K562 (cell line): ENCODE data around the gene CHPF. TPM values are rescaled to one million over a fixed set of nuclear protein-coding genes. Genes with fewer than 3 reads are reported as not detected.

Experiments used
- ATAC-seq: fragments of 200-7000 bp; cut with Tn5 transposase; 3 replicates; pipeline ENCODE4 v1.9.1; 2020; ENCODE audit warnings: moderate library complexity
- BruUV-seq: library from RNA; stranded (reverse); fragments of 400-500 nt; replicated peaks from 2 replicates; lab custom pipeline; 2021; lab: Mats Ljungman, UMichigan
- CTCF ChIA-PET: fragments of 300-600 bp; formaldehyde crosslinking; extraction: SDS; loops from one replicate; lab custom pipeline; 2021; ENCODE audit warnings: low intra/inter-chr PET ratio; lab: Yijun Ruan, JAX
- POLR2A ChIA-PET: fragments of 300-600, 350-650 bp; sonication (Branson Sonifier 250); formaldehyde crosslinking; extraction: SDS; loops from one replicate; lab custom pipeline; 2021; ENCODE audit warnings: antibody characterized with exemption, inconsistent platforms; lab: Yijun Ruan, JAX
- DNase-seq, 4 experiments: peaks; one replicate each; pipeline versions ENCODE4 v3.0.0 to v3.0.0-alpha.2; 2011 to 2018; ENCODE audit warnings: low spot score in 3 of 4, mixed read lengths in 3 of 4; ENCODE audit errors: extremely low read depth in 1 of 4
- FAIRE-seq: peaks from 2 replicates; lab custom pipeline; 2011; peaks lifted over from hg19 to GRCh38; lab: Jason Lieb, UNC
- H2AFZ ChIP-seq: 2 replicates; pipeline ENCODE4 v1.6.0; 2011; ENCODE audit warnings: low read depth, low read length, control low read depth, inconsistent platforms
- H3K27ac ChIP-seq: fragments of 200-600 bp; 3 replicates; pipeline ENCODE4 v1.8.0; 2011; ENCODE audit warnings: low read depth, mild to moderate bottlenecking, control low read depth, inconsistent platforms, low read length, moderate library complexity, mixed read lengths; ENCODE audit errors: extremely low read depth
- H3K27me3 ChIP-seq, 2 experiments: fragments of 300-600 bp in 1 of 2; 2 replicates in 1 of 2; 3 replicates in 1 of 2; pipeline versions ENCODE4 v1.6.0 to v1.8.0; 2011; ENCODE audit warnings: inconsistent platforms in 2 of 2, low read length in 2 of 2, mild to moderate bottlenecking in 1 of 2, mixed read lengths in 1 of 2, moderate library complexity in 1 of 2; ENCODE audit not compliant: control insufficient read depth in 2 of 2, insufficient read depth in 2 of 2
- H3K36me3 ChIP-seq: fragments of 300-600 bp; 3 replicates; pipeline ENCODE4 v1.8.0; 2011; ENCODE audit warnings: mild to moderate bottlenecking, low read length, inconsistent platforms; ENCODE audit not compliant: control insufficient read depth, insufficient read depth
- H3K4me1 ChIP-seq, 2 experiments: fragments of 200-600 bp in 1 of 2; replicated peaks in 1 of 2; 2 replicates in 1 of 2; 3 replicates in 1 of 2; pipeline versions ENCODE4 v1.5.1 to v1.8.0; 2011; ENCODE audit warnings: inconsistent platforms in 2 of 2, low read length in 2 of 2, mild to moderate bottlenecking in 1 of 2, mixed read lengths in 1 of 2, moderate library complexity in 1 of 2; ENCODE audit not compliant: control insufficient read depth in 2 of 2, insufficient read depth in 2 of 2
- H3K4me2 ChIP-seq: 2 replicates; pipeline ENCODE4 v1.6.1; 2011; ENCODE audit warnings: low read length, control low read depth, inconsistent platforms, mixed read lengths; ENCODE audit not compliant: insufficient read depth
- H3K4me3 ChIP-seq: fragments of 200-600 bp; sonication (generic), shearing (Covaris generic); 2 replicates; pipeline ENCODE4 v1.5.1; 2016; ENCODE audit warnings: control low read depth, inconsistent platforms
- H3K79me2 ChIP-seq: fragments of 200-600 bp; 3 replicates; pipeline ENCODE4 v1.8.0; 2011; ENCODE audit warnings: low read length, inconsistent platforms; ENCODE audit not compliant: control insufficient read depth, insufficient read depth
- H3K9ac ChIP-seq, 2 experiments: 2 replicates each; pipeline versions ENCODE4 v1.6.0 to v1.6.1; 2011; ENCODE audit warnings: low read depth in 2 of 2, low read length in 2 of 2, control low read depth in 1 of 2, inconsistent platforms in 1 of 2, mild to moderate bottlenecking in 1 of 2, mixed read lengths in 1 of 2; ENCODE audit not compliant: insufficient read depth in 1 of 2
- H3K9me1 ChIP-seq: one replicate; pipeline ENCODE4 v1.6.0; 2011; ENCODE audit warnings: inconsistent platforms, mild to moderate bottlenecking, low read length, moderate library complexity; ENCODE audit not compliant: control insufficient read depth, insufficient read depth
- H3K9me3 ChIP-seq: replicated peaks from 2 replicates; pipeline ENCODE4 v1.5.1; 2011; ENCODE audit warnings: low read depth, low read length, inconsistent platforms; ENCODE audit not compliant: control insufficient read depth, insufficient read depth
- H4K20me1 ChIP-seq: replicated peaks from 2 replicates; pipeline ENCODE4 v1.6.1; 2011; ENCODE audit warnings: low read length, inconsistent platforms, mixed read lengths; ENCODE audit not compliant: control insufficient read depth, insufficient read depth
- CAMTA2 ChIP-seq: fragments of 250-450 bp; sonication (Bioruptor Pico); conservative IDR thresholded peaks from 2 replicates; pipeline ENCODE4 v1.5.1; 2022
- CTBP1 ChIP-seq: fragments of 450-650 bp; IDR thresholded peaks from 2 replicates; pipeline ENCODE4 v1.6.1; 2016; ENCODE audit warnings: borderline replicate concordance
- ELF1 ChIP-seq: fragments of 200-800 bp; sonication (Bioruptor generic); IDR thresholded peaks from 2 replicates; pipeline ENCODE4 v1.6.1; 2016; ENCODE audit warnings: missing genetic modification characterization, missing compliant biosample characterization
- FOXK2 ChIP-seq, 2 experiments: fragments of 450-650 bp; IDR thresholded peaks in 1 of 2; conservative IDR thresholded peaks in 1 of 2; 2 replicates each; pipeline ENCODE4 v1.6.1; 2016; ENCODE audit warnings: low read depth in 2 of 2, mild to moderate bottlenecking in 1 of 2
- IRF2 ChIP-seq: sonication (generic); formaldehyde crosslinking; IDR thresholded peaks from 2 replicates; pipeline ENCODE4 v1.8.1; 2022; ENCODE audit warnings: mild to moderate bottlenecking, missing genetic modification reagents
- KLF16 ChIP-seq: IDR thresholded peaks from 2 replicates; pipeline ENCODE4 v1.6.1; 2016; ENCODE audit warnings: antibody characterized with exemption
- LCOR ChIP-seq: sonication (generic); formaldehyde crosslinking; IDR thresholded peaks from 2 replicates; pipeline ENCODE4 v1.8.0; 2022; ENCODE audit warnings: mild to moderate bottlenecking, missing genetic modification reagents
- MLLT1 ChIP-seq, 2 experiments: fragments of 450-650 bp; IDR thresholded peaks; 2 replicates each; pipeline ENCODE4 v1.6.1; 2016
- MYNN ChIP-seq, 2 experiments: sonication (generic); formaldehyde crosslinking in 1 of 2; IDR thresholded peaks; 2 replicates each; pipeline versions ENCODE4 v1.5.0 to v1.6.1; 2016 to 2020; ENCODE audit warnings: antibody characterized with exemption in 1 of 2, missing genetic modification reagents in 1 of 2
- PKNOX1 ChIP-seq: fragments of 450-650 bp; IDR thresholded peaks from 2 replicates; pipeline ENCODE4 v1.6.1; 2016
- RNF2 ChIP-seq: sonication (generic); IDR thresholded peaks from 2 replicates; pipeline ENCODE4 v1.6.1; 2016
- SFPQ ChIP-seq: fragments of 200-400 bp; formaldehyde crosslinking; IDR thresholded peaks from 2 replicates; pipeline ENCODE4 v1.6.1; 2017; ENCODE audit warnings: mild to moderate bottlenecking, low read depth, low read length, moderate library complexity
- ZBTB17 ChIP-seq: fragments of 450-650 bp; formaldehyde crosslinking; IDR thresholded peaks from 2 replicates; pipeline ENCODE4 v1.4.0; 2020; ENCODE audit warnings: mild to moderate bottlenecking
- ZC3H4 ChIP-seq: sonication (generic); formaldehyde crosslinking; IDR thresholded peaks from 2 replicates; pipeline ENCODE4 v1.9.0; 2021; ENCODE audit warnings: missing genetic modification reagents, borderline replicate concordance
- ZNF280B ChIP-seq: fragments of 250-450 bp; sonication (Bioruptor Pico); IDR thresholded peaks from 2 replicates; pipeline ENCODE4 v1.5.1; 2021; ENCODE audit warnings: mild to moderate bottlenecking
- ZNF347 ChIP-seq: fragments of 450-650 bp; formaldehyde crosslinking; IDR thresholded peaks from 2 replicates; pipeline ENCODE4 v1.4.0; 2020; ENCODE audit warnings: low read depth, mild to moderate bottlenecking, moderate library complexity
- WGBS: fragments of 100-300 bp; shearing (Covaris generic); methylation state at CpG from one replicate; pipeline ENCODE4 v1.1.6; 2016; ENCODE audit warnings: low coverage, mixed read lengths; ENCODE audit not compliant: insufficient coverage; ENCODE audit errors: missing lambda C conversion rate; 5-methylcytosine and 5-hydroxymethylcytosine counted together
- in situ Hi-C: fragments of 300-500 bp; cut with MboI; formaldehyde crosslinking; loops from 4 replicates; pipeline ENCODE4 v1.15.0; 2018; ENCODE audit warnings: inconsistent platforms, mixed read lengths
- intact Hi-C: fragments of 100-400 bp; cut with micrococcal nuclease; formaldehyde crosslinking; loops from 2 replicates; pipeline ENCODE4 v1.14.2; 2022
- polyA plus RNA-seq, 8 experiments: library from polyadenylated mRNA; depleted of rRNA in 4 of 8; stranded (reverse) in 5 of 8; unstranded in 3 of 8; fragments of >200 nt; fragmentation: Nextera tagmentation in 2 of 8; fragmentation: Illumina TruSeq in 1 of 8; extraction: Ambion mirVana in 2 of 8; extraction: Trizol in 1 of 8; gene quantifications; 2 replicates each; pipeline versions ENCODE4 v1.2.1 to v1.2.3, GENCODE V29; 2011 to 2014; ENCODE audit warnings: inconsistent platforms in 1 of 8, missing spikeins in 1 of 8
- total RNA-seq, 7 experiments: library from RNA; depleted of rRNA in 6 of 7; stranded (reverse); fragments of >200 nt in 6 of 7; fragmentation: Illumina TruSeq in 2 of 7; extraction: Trizol in 2 of 7; gene quantifications; 2 replicates each; pipeline versions ENCODE4 v1.2.1 to v1.2.3, GENCODE V29; 2011 to 2021; ENCODE audit warnings: low replicate concordance in 1 of 7

CHPF gene
- total and polyA plus RNA-seq, 9 of the 15 experiments (the other 6 are each of a cell fraction or from before 2014, with no cell fraction given) = 0.15 to 57.2 (median 7.9) TPM

- TF ChIP-seq SFPQ (no peak), ZNF347 (CRISPR knock-in tag) (no peak)
These were observed 25.4 kb upstream of the CHPF start (continued) for GRCh38 chr2:219569041-219569440.

- H3K9me3 ChIP-seq = no peaks in the 10 kb centered on the region
- no peaks in the 10 kb centered on the region for H3K27me3 ChIP-seq
- no peaks in the 10 kb centered on the region for H3K9me1 ChIP-seq
- peaks cover 8% of the 10 kb centered on the region; the same call in 1 of the 3 replicates for H3K36me3 ChIP-seq
- no peak overlapping the region for H3K4me3 ChIP-seq
- WGBS = 84% methylated on average over 26 of the region's 35 CpGs
- POLR2A ChIA-PET = interaction anchor here (2.4 kb wide), 1 partner anchor 9 kb away, joined by 7 read pairs; no protein-coding TSS in a partner anchor
- no peak for ATAC-seq
- FAIRE-seq = no peak
- H3K9ac ChIP-seq = no peak overlapping the region
- H3K79me2 ChIP-seq = peaks cover 7% of the 10 kb centered on the region
- intact Hi-C loops (no loop called here), in situ Hi-C loops (no loop called here)
- no peak overlapping the region for H3K27ac ChIP-seq
- CTCF ChIA-PET = no interaction called here
- no peaks in the 10 kb centered on the region for H4K20me1 ChIP-seq
- peaks cover 8 to 42% of the 10 kb centered on the region in 2 experiments; a peak in 4 of 5 replicates for H3K4me1 ChIP-seq
- no TSS peak for BruUV-seq
- no peak overlapping the region for H3K4me2 ChIP-seq
- DNase-seq = no peak
- no peak overlapping the region for H2AFZ ChIP-seq
- no peak for TF ChIP-seq ELF1 (tag)
- TF ChIP-seq CTBP1 = no peak
- TF ChIP-seq CAMTA2 (CRISPR knock-in tag) = no peak
- no peak for TF ChIP-seq IRF2 (CRISPR knock-in tag)
- no peak for TF ChIP-seq KLF16
- no peak for TF ChIP-seq FOXK2 (conservative IDR thresholded peaks at IDR 0.05 in 1 of 2, IDR thresholded peaks at IDR 0.05 in 1 of 2; ENCODE audit: low read depth in 2 of 2)
- TF ChIP-seq ZNF280B (CRISPR knock-in tag) = no peak
- TF ChIP-seq RNF2 = no peak
- TF ChIP-seq MYNN (IDR thresholded peaks at IDR 0.05) = no peak
- no peak for TF ChIP-seq MYNN (CRISPR knock-in tag; IDR thresholded peaks at IDR 0.05)
- no peak for TF ChIP-seq LCOR (CRISPR knock-in tag)
- TF ChIP-seq MLLT1 (IDR thresholded peaks at IDR 0.05) = no peak
- no peak for TF ChIP-seq PKNOX1
- TF ChIP-seq ZBTB17 = no peak
- TF ChIP-seq ZC3H4 (CRISPR knock-in tag) = no peak
These were observed 24.3 kb upstream of the CHPF start for GRCh38 chr2:219567791-219568361.
